IPS-18a (cell line): Measurements from ENCODE around the gene SDF2L1.
"Not testable (repeated sequence)": the region's sequence is repeated elsewhere in the genome, so short reads cannot be mapped to it uniquely, and the experiment has no call there.

ENCODE experiments used
- H3K27ac ChIP-seq: one replicate; pipeline ENCODE4 v1.5.1; 2013; ENCODE audit warnings: low read length
- H3K27me3 ChIP-seq: one replicate; pipeline ENCODE4 v1.6.1; 2013; ENCODE audit warnings: mild to moderate bottlenecking, low read length; ENCODE audit not compliant: control insufficient read depth, insufficient read depth
- H3K36me3 ChIP-seq: one replicate; pipeline ENCODE4 v1.6.1; 2013; ENCODE audit warnings: low read depth, low read length; ENCODE audit not compliant: control insufficient read depth
- H3K4me1 ChIP-seq: one replicate; pipeline ENCODE4 v1.6.1; 2013; ENCODE audit warnings: low read depth, low read length; ENCODE audit not compliant: control insufficient read depth
- H3K4me3 ChIP-seq: one replicate; pipeline ENCODE4 v1.5.1; 2013; ENCODE audit warnings: low read length
- H3K9ac ChIP-seq: one replicate; pipeline ENCODE4 v1.6.1; 2013; ENCODE audit warnings: mild to moderate bottlenecking, low read length, moderate library complexity
- H3K9me3 ChIP-seq: one replicate; pipeline ENCODE4 v1.6.1; 2013; ENCODE audit warnings: low read depth, low read length; ENCODE audit not compliant: control insufficient read depth

SDF2L1 gene

GRCh38 chr22:21606775-21607174 lies 35.3 kb upstream of the SDF2L1 start:
- Histone ChIP-seq H3K9me3 (no peaks in the 10 kb centered on the region), H3K27ac (no peak overlapping the region), H3K4me3 (no peak overlapping the region), H3K27me3 (no peaks in the 10 kb centered on the region), H3K9ac (no peak overlapping the region), H3K4me1 (no peaks in the 10 kb centered on the region), H3K36me3 (peaks cover 19% of the 10 kb centered on the region)

- H3K27me3 ChIP-seq, H3K4me1 ChIP-seq, H3K9ac ChIP-seq, H3K27ac ChIP-seq, H3K9me3 ChIP-seq, H3K4me3 ChIP-seq: not testable (repeated sequence)
- peaks cover 42% of the 10 kb centered on the region for H3K36me3 ChIP-seq
Measured at GRCh38 chr22:21609556-21610157, 32.4 kb upstream of the SDF2L1 start.

GRCh38 chr22:21611210-21611977 lies 30.7 kb upstream of the SDF2L1 start:
- no peaks in the 10 kb centered on the region for H3K9me3 ChIP-seq
- no peaks in the 10 kb centered on the region for H3K4me1 ChIP-seq
- no peak overlapping the region for H3K4me3 ChIP-seq

GRCh38 chr22:21612858-21613257 lies 29.2 kb upstream of the SDF2L1 start:
- H3K36me3 ChIP-seq, result peaks cover 48% of the 10 kb centered on the region
- H3K9ac ChIP-seq, result no peak overlapping the region
- H3K4me1 ChIP-seq, result no peaks in the 10 kb centered on the region
- H3K27ac ChIP-seq, result no peak overlapping the region
- H3K4me3 ChIP-seq, result no peak overlapping the region
- H3K9me3 ChIP-seq, result no peaks in the 10 kb centered on the region
- H3K27me3 ChIP-seq, result no peaks in the 10 kb centered on the region

More at GRCh38 chr22:21611210-21611977, 30.7 kb upstream of the SDF2L1 start:
- Histone ChIP-seq H3K27ac (no peak overlapping the region), H3K36me3 (peaks cover 48% of the 10 kb centered on the region), H3K27me3 (no peaks in the 10 kb centered on the region), H3K9ac (no peak overlapping the region)

- H3K4me1 ChIP-seq, result no peaks in the 10 kb centered on the region
- peaks cover 48% of the 10 kb centered on the region for H3K36me3 ChIP-seq
- no peak overlapping the region for H3K27ac ChIP-seq
- H3K9me3 ChIP-seq, result no peaks in the 10 kb centered on the region
- H3K4me3 ChIP-seq, result no peak overlapping the region
- H3K9ac ChIP-seq, result no peak overlapping the region
- no peaks in the 10 kb centered on the region for H3K27me3 ChIP-seq
Measured at GRCh38 chr22:21613553-21614233, 28.4 kb upstream of the SDF2L1 start.

GRCh38 chr22:21615731-21616130 lies 26.4 kb upstream of the SDF2L1 start:
- Histone ChIP-seq H3K9ac (no peak overlapping the region), H3K4me3 (no peak overlapping the region), H3K4me1 (no peaks in the 10 kb centered on the region), H3K36me3 (peaks cover 39% of the 10 kb centered on the region), H3K9me3 (no peaks in the 10 kb centered on the region), H3K27me3 (no peaks in the 10 kb centered on the region), H3K27ac (no peak overlapping the region)

GRCh38 chr22:21617337-21617736 lies 24.8 kb upstream of the SDF2L1 start:
- not testable (repeated sequence) for H3K9me3 ChIP-seq, H3K9ac ChIP-seq, H3K4me1 ChIP-seq, H3K4me3 ChIP-seq, H3K27me3 ChIP-seq, H3K27ac ChIP-seq
- peaks cover 28% of the 10 kb centered on the region for H3K36me3 ChIP-seq

- no peaks in the 10 kb centered on the region for H3K9me3 ChIP-seq
- H3K4me1 ChIP-seq, result no peaks in the 10 kb centered on the region
- peaks cover 9% of the 10 kb centered on the region for H3K36me3 ChIP-seq
- H3K4me3 ChIP-seq, result no peak overlapping the region
- no peak overlapping the region for H3K9ac ChIP-seq
- H3K27ac ChIP-seq, result no peak overlapping the region
- H3K27me3 ChIP-seq, result no peaks in the 10 kb centered on the region
Measured at GRCh38 chr22:21621025-21621424, 21.1 kb upstream of the SDF2L1 start.

GRCh38 chr22:21622011-21622918 lies 19.8 kb upstream of the SDF2L1 start:
- H3K4me1 ChIP-seq, result no peaks in the 10 kb centered on the region
- H3K9ac ChIP-seq, result no peak overlapping the region
- peaks cover 8% of the 10 kb centered on the region for H3K36me3 ChIP-seq
- H3K4me3 ChIP-seq, result no peak overlapping the region
- no peaks in the 10 kb centered on the region for H3K27me3 ChIP-seq
- H3K27ac ChIP-seq, result no peak overlapping the region
- H3K9me3 ChIP-seq, result no peaks in the 10 kb centered on the region

- no peaks in the 10 kb centered on the region for H3K4me1 ChIP-seq
- H3K9ac ChIP-seq, result no peak overlapping the region
- no peaks in the 10 kb centered on the region for H3K9me3 ChIP-seq
- peaks cover 10% of the 10 kb centered on the region for H3K36me3 ChIP-seq
- no peaks in the 10 kb centered on the region for H3K27me3 ChIP-seq
- no peak overlapping the region for H3K4me3 ChIP-seq
- H3K27ac ChIP-seq, result no peak overlapping the region
Measured at GRCh38 chr22:21622919-21623647, 19.0 kb upstream of the SDF2L1 start.

- no peak overlapping the region for H3K9ac ChIP-seq
- H3K27ac ChIP-seq, result no peak overlapping the region
- peaks cover 12% of the 10 kb centered on the region for H3K36me3 ChIP-seq
- H3K27me3 ChIP-seq, result no peaks in the 10 kb centered on the region
- H3K4me1 ChIP-seq, result no peaks in the 10 kb centered on the region
- no peak overlapping the region for H3K4me3 ChIP-seq
- no peaks in the 10 kb centered on the region for H3K9me3 ChIP-seq
Measured at GRCh38 chr22:21623648-21623970, 18.5 kb upstream of the SDF2L1 start.
